K562 (cell line): ENCODE measurements around the gene CENPH. TPM values are rescaled to one million over a fixed set of nuclear protein-coding genes. Genes with fewer than 3 reads are reported as not detected.

Experiments used
- ATAC-seq: fragments of 200-7000 bp; cut with Tn5 transposase; 3 replicates; pipeline ENCODE4 v1.9.1; 2020; ENCODE audit warnings: moderate library complexity
- BruUV-seq: library from RNA; stranded (reverse); fragments of 400-500 nt; replicated peaks from 2 replicates; lab custom pipeline; 2021; lab: Mats Ljungman, UMichigan
- CTCF ChIA-PET: fragments of 300-600 bp; formaldehyde crosslinking; extraction: SDS; loops from one replicate; lab custom pipeline; 2021; ENCODE audit warnings: low intra/inter-chr PET ratio; lab: Yijun Ruan, JAX
- POLR2A ChIA-PET: fragments of 300-600, 350-650 bp; sonication (Branson Sonifier 250); formaldehyde crosslinking; extraction: SDS; loops from one replicate; lab custom pipeline; 2021; ENCODE audit warnings: antibody characterized with exemption, inconsistent platforms; lab: Yijun Ruan, JAX
- DNase-seq, 4 experiments: peaks; one replicate each; pipeline versions ENCODE4 v3.0.0 to v3.0.0-alpha.2; 2011 to 2018; ENCODE audit warnings: low spot score in 3 of 4, mixed read lengths in 3 of 4; ENCODE audit errors: extremely low read depth in 1 of 4
- FAIRE-seq: peaks from 2 replicates; lab custom pipeline; 2011; peaks lifted over from hg19 to GRCh38; lab: Jason Lieb, UNC
- H2AFZ ChIP-seq: 2 replicates; pipeline ENCODE4 v1.6.0; 2011; ENCODE audit warnings: low read depth, low read length, control low read depth, inconsistent platforms
- H3K27ac ChIP-seq: fragments of 200-600 bp; 3 replicates; pipeline ENCODE4 v1.8.0; 2011; ENCODE audit warnings: low read depth, mild to moderate bottlenecking, control low read depth, inconsistent platforms, low read length, moderate library complexity, mixed read lengths; ENCODE audit errors: extremely low read depth
- H3K27me3 ChIP-seq, 2 experiments: fragments of 300-600 bp in 1 of 2; 2 replicates in 1 of 2; 3 replicates in 1 of 2; pipeline versions ENCODE4 v1.6.0 to v1.8.0; 2011; ENCODE audit warnings: inconsistent platforms in 2 of 2, low read length in 2 of 2, mild to moderate bottlenecking in 1 of 2, mixed read lengths in 1 of 2, moderate library complexity in 1 of 2; ENCODE audit not compliant: control insufficient read depth in 2 of 2, insufficient read depth in 2 of 2
- H3K36me3 ChIP-seq: fragments of 300-600 bp; 3 replicates; pipeline ENCODE4 v1.8.0; 2011; ENCODE audit warnings: mild to moderate bottlenecking, low read length, inconsistent platforms; ENCODE audit not compliant: control insufficient read depth, insufficient read depth
- H3K4me1 ChIP-seq, 2 experiments: fragments of 200-600 bp in 1 of 2; replicated peaks in 1 of 2; 2 replicates in 1 of 2; 3 replicates in 1 of 2; pipeline versions ENCODE4 v1.5.1 to v1.8.0; 2011; ENCODE audit warnings: inconsistent platforms in 2 of 2, low read length in 2 of 2, mild to moderate bottlenecking in 1 of 2, mixed read lengths in 1 of 2, moderate library complexity in 1 of 2; ENCODE audit not compliant: control insufficient read depth in 2 of 2, insufficient read depth in 2 of 2
- H3K4me2 ChIP-seq: 2 replicates; pipeline ENCODE4 v1.6.1; 2011; ENCODE audit warnings: low read length, control low read depth, inconsistent platforms, mixed read lengths; ENCODE audit not compliant: insufficient read depth
- H3K4me3 ChIP-seq: fragments of 200-600 bp; sonication (generic), shearing (Covaris generic); 2 replicates; pipeline ENCODE4 v1.5.1; 2016; ENCODE audit warnings: control low read depth, inconsistent platforms
- H3K79me2 ChIP-seq: fragments of 200-600 bp; 3 replicates; pipeline ENCODE4 v1.8.0; 2011; ENCODE audit warnings: low read length, inconsistent platforms; ENCODE audit not compliant: control insufficient read depth, insufficient read depth
- H3K9ac ChIP-seq, 2 experiments: 2 replicates each; pipeline versions ENCODE4 v1.6.0 to v1.6.1; 2011; ENCODE audit warnings: low read depth in 2 of 2, low read length in 2 of 2, control low read depth in 1 of 2, inconsistent platforms in 1 of 2, mild to moderate bottlenecking in 1 of 2, mixed read lengths in 1 of 2; ENCODE audit not compliant: insufficient read depth in 1 of 2
- H3K9me1 ChIP-seq: one replicate; pipeline ENCODE4 v1.6.0; 2011; ENCODE audit warnings: inconsistent platforms, mild to moderate bottlenecking, low read length, moderate library complexity; ENCODE audit not compliant: control insufficient read depth, insufficient read depth
- H3K9me3 ChIP-seq: replicated peaks from 2 replicates; pipeline ENCODE4 v1.5.1; 2011; ENCODE audit warnings: low read depth, low read length, inconsistent platforms; ENCODE audit not compliant: control insufficient read depth, insufficient read depth
- H4K20me1 ChIP-seq: replicated peaks from 2 replicates; pipeline ENCODE4 v1.6.1; 2011; ENCODE audit warnings: low read length, inconsistent platforms, mixed read lengths; ENCODE audit not compliant: control insufficient read depth, insufficient read depth
- ARID3B ChIP-seq: fragments of 250-450 bp; sonication (Bioruptor Pico); IDR thresholded peaks from 2 replicates; pipeline ENCODE4 v1.4.0; 2020; ENCODE audit warnings: borderline replicate concordance
- BRF1 ChIP-seq: IDR thresholded peaks from 3 replicates; pipeline ENCODE4 v1.6.1; 2011; ENCODE audit warnings: borderline replicate concordance, mild to moderate bottlenecking; ENCODE audit not compliant: insufficient read length; ENCODE audit errors: extremely low read depth
- CUX1 ChIP-seq: fragments of 200-800 bp; sonication (Bioruptor generic); IDR thresholded peaks from 2 replicates; pipeline ENCODE4 v1.6.1; 2016; ENCODE audit warnings: missing genetic modification characterization, missing compliant biosample characterization
- MEF2A ChIP-seq: IDR thresholded peaks from 2 replicates; pipeline ENCODE4 v1.6.1; 2011; ENCODE audit warnings: low read depth, mild to moderate bottlenecking, low read length, moderate library complexity; ENCODE audit not compliant: control insufficient read depth
- MYBL2 ChIP-seq, 2 experiments: fragments of 450-650 bp in 1 of 2; sonication (generic) in 1 of 2; formaldehyde crosslinking in 1 of 2; IDR thresholded peaks; 2 replicates each; pipeline versions ENCODE4 v1.6.1 to v1.8.1; 2017 to 2022; ENCODE audit warnings: borderline replicate concordance in 1 of 2, inconsistent platforms in 1 of 2, low read depth in 1 of 2, mild to moderate bottlenecking in 1 of 2, missing genetic modification reagents in 1 of 2, moderate library complexity in 1 of 2
- NCOA1 ChIP-seq: fragments of 450-650 bp; IDR thresholded peaks from 2 replicates; pipeline ENCODE4 v1.6.1; 2016; ENCODE audit warnings: low read depth
- POLR2AphosphoS2 ChIP-seq: IDR thresholded peaks from 2 replicates; pipeline ENCODE4 v1.6.1; 2012; ENCODE audit warnings: low read length, improper control_type of control experiment
- POLR2G ChIP-seq: fragments of 200-400 bp; formaldehyde crosslinking; IDR thresholded peaks from 2 replicates; pipeline ENCODE4 v1.6.1; 2017; ENCODE audit warnings: low read depth, mild to moderate bottlenecking, antibody characterized with exemption, low read length, moderate library complexity
- RBM22 ChIP-seq: fragments of 200-400 bp; formaldehyde crosslinking; IDR thresholded peaks from 2 replicates; pipeline ENCODE4 v1.6.1; 2018; ENCODE audit warnings: low read length, low read depth; ENCODE audit not compliant: poor library complexity, severe bottlenecking
- ZFX ChIP-seq: sonication (generic); formaldehyde crosslinking; IDR thresholded peaks from 2 replicates; pipeline ENCODE4 v1.8.0; 2022; ENCODE audit warnings: mild to moderate bottlenecking, missing genetic modification reagents, moderate library complexity
- ZNF12 ChIP-seq: sonication (generic); formaldehyde crosslinking; IDR thresholded peaks from 2 replicates; pipeline ENCODE4 v1.4.0; 2020; ENCODE audit warnings: mild to moderate bottlenecking, missing genetic modification reagents
- ZNF277 ChIP-seq: fragments of 250-450 bp; sonication (Bioruptor Pico); IDR thresholded peaks from 2 replicates; pipeline ENCODE4 v1.8.0; 2022; ENCODE audit warnings: inconsistent platforms, mild to moderate bottlenecking, moderate library complexity, borderline replicate concordance
- ZNF583 ChIP-seq: fragments of 250-450 bp; sonication (Bioruptor Pico); IDR thresholded peaks from 2 replicates; pipeline ENCODE4 v1.4.0; 2020
- WGBS: fragments of 100-300 bp; shearing (Covaris generic); methylation state at CpG from one replicate; pipeline ENCODE4 v1.1.6; 2016; ENCODE audit warnings: low coverage, mixed read lengths; ENCODE audit not compliant: insufficient coverage; ENCODE audit errors: missing lambda C conversion rate; 5-methylcytosine and 5-hydroxymethylcytosine counted together
- in situ Hi-C: fragments of 300-500 bp; cut with MboI; formaldehyde crosslinking; loops from 4 replicates; pipeline ENCODE4 v1.15.0; 2018; ENCODE audit warnings: inconsistent platforms, mixed read lengths
- intact Hi-C: fragments of 100-400 bp; cut with micrococcal nuclease; formaldehyde crosslinking; loops from 2 replicates; pipeline ENCODE4 v1.14.2; 2022
- polyA plus RNA-seq, 8 experiments: library from polyadenylated mRNA; depleted of rRNA in 4 of 8; stranded (reverse) in 5 of 8; unstranded in 3 of 8; fragments of >200 nt; fragmentation: Nextera tagmentation in 2 of 8; fragmentation: Illumina TruSeq in 1 of 8; extraction: Ambion mirVana in 2 of 8; extraction: Trizol in 1 of 8; gene quantifications; 2 replicates each; pipeline versions ENCODE4 v1.2.1 to v1.2.3, GENCODE V29; 2011 to 2014; ENCODE audit warnings: inconsistent platforms in 1 of 8, missing spikeins in 1 of 8
- total RNA-seq, 7 experiments: library from RNA; depleted of rRNA in 6 of 7; stranded (reverse); fragments of >200 nt in 6 of 7; fragmentation: Illumina TruSeq in 2 of 7; extraction: Trizol in 2 of 7; gene quantifications; 2 replicates each; pipeline versions ENCODE4 v1.2.1 to v1.2.3, GENCODE V29; 2011 to 2021; ENCODE audit warnings: low replicate concordance in 1 of 7

Gene CENPH
- total and polyA plus RNA-seq, 9 of the 15 experiments (the other 6 are each of a cell fraction or from before 2014, with no cell fraction given), result 10.5 to 124 (median 74.9) TPM

GRCh38 chr5:69231281-69231680 lies 41.9 kb downstream of the CENPH start:
- in situ Hi-C loops, result no loop called here
- intact Hi-C loops, result loop anchor here (5.0 kb wide), 1 partner anchor 139 kb away; the partner anchor contains the start of gene SLC30A5
- 80% methylated on average over 6 of the region's 6 CpGs for WGBS
- ChIA-PET CTCF (no interaction called here), POLR2A (interaction anchor here (0.7 kb wide), 1 partner anchor 59 kb away, joined by 3 read pairs; no protein-coding TSS in a partner anchor)
- H3K9me1 ChIP-seq, result no peaks in the 10 kb centered on the region
- peaks cover 2 to 4% of the 10 kb centered on the region in 2 experiments; a peak in 4 of 5 replicates for H3K4me1 ChIP-seq
- no peaks in the 10 kb centered on the region for H3K27me3 ChIP-seq
- no peak for DNase-seq
- no peak overlapping the region for H2AFZ ChIP-seq
- H3K9ac ChIP-seq, result no peak overlapping the region
- no peak overlapping the region for H3K27ac ChIP-seq
- no peaks in the 10 kb centered on the region for H4K20me1 ChIP-seq
- FAIRE-seq, result no peak
- H3K4me2 ChIP-seq, result no peak overlapping the region
- ATAC-seq, result no peak
- H3K79me2 ChIP-seq, result peaks cover 16% of the 10 kb centered on the region
- peaks cover 35% of the 10 kb centered on the region for H3K36me3 ChIP-seq
- no peaks in the 10 kb centered on the region for H3K9me3 ChIP-seq
- BruUV-seq, result no TSS peak
- no peak overlapping the region for H3K4me3 ChIP-seq
- TF ChIP-seq POLR2G (no peak), BRF1 (no peak), CUX1 (no peak), ZFX (CRISPR knock-in tag) (no peak), MEF2A (no peak), RBM22 (no peak), POLR2AphosphoS2 (no peak), MYBL2 (IDR thresholded peaks at IDR 0.05; ENCODE audit: low read depth) (no peak), MYBL2 (CRISPR knock-in tag; IDR thresholded peaks at IDR 0.05; ENCODE audit: borderline replicate concordance) (no peak), NCOA1 (no peak), ZNF277 (no peak), ARID3B (CRISPR knock-in tag) (no peak), ZNF583 (CRISPR knock-in tag) (no peak), ZNF12 (CRISPR knock-in tag) (no peak)
